ENCODE results near the gene TAS1R1.

- TF ChIP-seq, protein P1, sequence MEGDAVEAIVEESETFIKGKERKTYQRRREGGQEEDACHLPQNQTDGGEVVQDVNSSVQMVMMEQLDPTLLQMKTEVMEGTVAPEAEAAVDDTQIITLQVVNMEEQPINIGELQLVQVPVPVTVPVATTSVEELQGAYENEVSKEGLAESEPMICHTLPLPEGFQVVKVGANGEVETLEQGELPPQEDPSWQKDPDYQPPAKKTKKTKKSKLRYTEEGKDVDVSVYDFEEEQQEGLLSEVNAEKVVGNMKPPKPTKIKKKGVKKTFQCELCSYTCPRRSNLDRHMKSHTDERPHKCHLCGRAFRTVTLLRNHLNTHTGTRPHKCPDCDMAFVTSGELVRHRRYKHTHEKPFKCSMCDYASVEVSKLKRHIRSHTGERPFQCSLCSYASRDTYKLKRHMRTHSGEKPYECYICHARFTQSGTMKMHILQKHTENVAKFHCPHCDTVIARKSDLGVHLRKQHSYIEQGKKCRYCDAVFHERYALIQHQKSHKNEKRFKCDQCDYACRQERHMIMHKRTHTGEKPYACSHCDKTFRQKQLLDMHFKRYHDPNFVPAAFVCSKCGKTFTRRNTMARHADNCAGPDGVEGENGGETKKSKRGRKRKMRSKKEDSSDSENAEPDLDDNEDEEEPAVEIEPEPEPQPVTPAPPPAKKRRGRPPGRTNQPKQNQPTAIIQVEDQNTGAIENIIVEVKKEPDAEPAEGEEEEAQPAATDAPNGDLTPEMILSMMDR (IDR thresholded peaks at IDR 0.05; ENCODE audit: low read depth, low read length) = no peak
- no peak for TF ChIP-seq POLR2A (IDR thresholded peaks at IDR 0.05; ENCODE audit: extremely low read depth, insufficient read length)
Measured at GRCh38 chr1:6627031-6627430, 71.9 kb downstream of the TAS1R1 start.

Data from NB4 (cell line).